Thyroid gland (tissue), 4 donors: ENCODE measurements around the gene ACTRT2.

Source experiments
- POLR2A ChIP-seq, 2 donors: fragments of 450-650 bp; IDR thresholded peaks; one replicate each; pipeline ENCODE4 v1.6.1; 2017; ENCODE audit warnings: antibody characterized with exemption in 2 of 2, mild to moderate bottlenecking in 2 of 2, moderate library complexity in 1 of 2
- TF ChIP-seq, protein P1 (sequence below), 6 experiments: fragments of 200-600 bp in 3 of 6; fragments of 450-650 bp in 3 of 6; sonication (generic) in 3 of 6; IDR thresholded peaks; one replicate each; pipeline ENCODE4 v1.5.1; 2016 to 2019; ENCODE audit warnings: antibody characterized with exemption in 6 of 6, mild to moderate bottlenecking in 2 of 6, inconsistent platforms in 1 of 6, moderate library complexity in 1 of 6

DNA sequence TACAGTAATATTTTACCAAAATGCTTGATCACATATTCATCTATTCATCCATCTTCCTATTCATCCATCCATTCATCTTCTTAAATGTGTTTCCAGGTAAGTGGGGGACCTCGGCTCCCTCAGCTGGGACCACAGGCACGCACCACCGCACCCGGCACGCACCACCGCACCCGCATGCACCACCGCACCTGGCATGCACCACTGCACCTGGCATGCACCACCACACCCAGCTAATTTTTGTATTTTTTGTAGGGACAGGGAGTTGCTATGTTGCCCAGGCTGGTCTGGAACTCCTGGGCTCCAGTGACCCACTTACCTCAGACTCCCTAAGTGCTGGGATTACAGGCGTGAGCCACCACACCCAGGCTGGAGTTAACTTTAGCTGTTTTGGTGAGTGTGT lies 21.2 kb downstream of the ACTRT2 start:
- TF ChIP-seq, protein P1, sequence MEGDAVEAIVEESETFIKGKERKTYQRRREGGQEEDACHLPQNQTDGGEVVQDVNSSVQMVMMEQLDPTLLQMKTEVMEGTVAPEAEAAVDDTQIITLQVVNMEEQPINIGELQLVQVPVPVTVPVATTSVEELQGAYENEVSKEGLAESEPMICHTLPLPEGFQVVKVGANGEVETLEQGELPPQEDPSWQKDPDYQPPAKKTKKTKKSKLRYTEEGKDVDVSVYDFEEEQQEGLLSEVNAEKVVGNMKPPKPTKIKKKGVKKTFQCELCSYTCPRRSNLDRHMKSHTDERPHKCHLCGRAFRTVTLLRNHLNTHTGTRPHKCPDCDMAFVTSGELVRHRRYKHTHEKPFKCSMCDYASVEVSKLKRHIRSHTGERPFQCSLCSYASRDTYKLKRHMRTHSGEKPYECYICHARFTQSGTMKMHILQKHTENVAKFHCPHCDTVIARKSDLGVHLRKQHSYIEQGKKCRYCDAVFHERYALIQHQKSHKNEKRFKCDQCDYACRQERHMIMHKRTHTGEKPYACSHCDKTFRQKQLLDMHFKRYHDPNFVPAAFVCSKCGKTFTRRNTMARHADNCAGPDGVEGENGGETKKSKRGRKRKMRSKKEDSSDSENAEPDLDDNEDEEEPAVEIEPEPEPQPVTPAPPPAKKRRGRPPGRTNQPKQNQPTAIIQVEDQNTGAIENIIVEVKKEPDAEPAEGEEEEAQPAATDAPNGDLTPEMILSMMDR (IDR thresholded peaks at IDR 0.05) = no peak
- TF ChIP-seq POLR2A (IDR thresholded peaks at IDR 0.05) = no peak
